ENCODE measurements around the gene ZP3. TPM values are rescaled to one million over a fixed set of nuclear protein-coding genes. Genes with fewer than 3 reads are reported as not detected.

The ZP3 gene
- total RNA-seq, result 0.72 and 2.1 TPM in 2 replicates

GRCh38 chr7:76424413-76425111 is at the start of gene ZP3:
Gene ZP3, plus strand, starts transcription at chr7:76424950. Its CDS starts 15 bp downstream, at chr7:76424965.

GRCh38 chr7:76409537-76409936 is 15.2 kb upstream of the ZP3 start, which contains the start of gene SSC4D:
Gene SSC4D, minus strand, starts transcription at chr7:76409697. Its CDS starts 5,258 bp downstream, at chr7:76404439.

GRCh38 chr7:76461464-76462101 is 36.8 kb downstream of the ZP3 start, which contains the start of gene DTX2:
Gene DTX2, plus strand, starts transcription at chr7:76461709. Its CDS starts 18,801 bp downstream, at chr7:76480510.

Other genes with a start within 250 kb of the ZP3 start
- gene SRRM3, start 223.1 kb upstream of the ZP3 start, total RNA-seq, result 7.1 and 8.5 TPM in 2 replicates
- gene HSPB1, start 122.3 kb upstream of the ZP3 start, total RNA-seq, result 213 and 451 TPM in 2 replicates
- 62.4 and 84.9 TPM in 2 replicates for gene YWHAG, start 66.0 kb upstream of the ZP3 start, total RNA-seq
- gene SSC4D, start 15.3 kb upstream of the ZP3 start, total RNA-seq, result 0.48 and 1.7 TPM in 2 replicates
- 7.6 and 13.4 TPM in 2 replicates for gene DTX2, start 36.8 kb downstream of the ZP3 start, total RNA-seq
- gene UPK3B, start 85.6 kb downstream of the ZP3 start, total RNA-seq, result 0.91 TPM in 1 of 2 replicates, not detected in the other
- not detected in 2 replicates for gene SPDYE16, start 118.3 kb downstream of the ZP3 start, total RNA-seq
- gene POMZP3, start 202.3 kb downstream of the ZP3 start, total RNA-seq, result 2.3 and 9.7 TPM in 2 replicates

All from epithelial cell of alveolus of lung (primary cell).